Subcutaneous adipose tissue (tissue), 4 donors: Measurements from ENCODE around the gene WDR37. TPM values are rescaled to one million over a fixed set of nuclear protein-coding genes. Genes with fewer than 3 reads are reported as not detected.

Source experiments
- total RNA-seq, 4 donors: library from RNA; depleted of rRNA; stranded (reverse); fragments of >200 nt; gene quantifications; one replicate each; pipeline ENCODE4 v1.1.0, GENCODE V29; 2016
- TF ChIP-seq, protein P1 (sequence below): fragments of 450-650 bp; IDR thresholded peaks from one replicate; pipeline ENCODE4 v1.5.1; 2016; ENCODE audit warnings: low read depth, mild to moderate bottlenecking, control low read depth, antibody characterized with exemption, moderate library complexity

The WDR37 gene
- total RNA-seq, 4 donors from 2014 or later = 11.4 to 16.0 (median 15.0) TPM

GRCh38 chr10:1019362-1019761, 36.8 kb upstream of the WDR37 start:
- TF ChIP-seq, protein P1, sequence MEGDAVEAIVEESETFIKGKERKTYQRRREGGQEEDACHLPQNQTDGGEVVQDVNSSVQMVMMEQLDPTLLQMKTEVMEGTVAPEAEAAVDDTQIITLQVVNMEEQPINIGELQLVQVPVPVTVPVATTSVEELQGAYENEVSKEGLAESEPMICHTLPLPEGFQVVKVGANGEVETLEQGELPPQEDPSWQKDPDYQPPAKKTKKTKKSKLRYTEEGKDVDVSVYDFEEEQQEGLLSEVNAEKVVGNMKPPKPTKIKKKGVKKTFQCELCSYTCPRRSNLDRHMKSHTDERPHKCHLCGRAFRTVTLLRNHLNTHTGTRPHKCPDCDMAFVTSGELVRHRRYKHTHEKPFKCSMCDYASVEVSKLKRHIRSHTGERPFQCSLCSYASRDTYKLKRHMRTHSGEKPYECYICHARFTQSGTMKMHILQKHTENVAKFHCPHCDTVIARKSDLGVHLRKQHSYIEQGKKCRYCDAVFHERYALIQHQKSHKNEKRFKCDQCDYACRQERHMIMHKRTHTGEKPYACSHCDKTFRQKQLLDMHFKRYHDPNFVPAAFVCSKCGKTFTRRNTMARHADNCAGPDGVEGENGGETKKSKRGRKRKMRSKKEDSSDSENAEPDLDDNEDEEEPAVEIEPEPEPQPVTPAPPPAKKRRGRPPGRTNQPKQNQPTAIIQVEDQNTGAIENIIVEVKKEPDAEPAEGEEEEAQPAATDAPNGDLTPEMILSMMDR = no peak

DNA sequence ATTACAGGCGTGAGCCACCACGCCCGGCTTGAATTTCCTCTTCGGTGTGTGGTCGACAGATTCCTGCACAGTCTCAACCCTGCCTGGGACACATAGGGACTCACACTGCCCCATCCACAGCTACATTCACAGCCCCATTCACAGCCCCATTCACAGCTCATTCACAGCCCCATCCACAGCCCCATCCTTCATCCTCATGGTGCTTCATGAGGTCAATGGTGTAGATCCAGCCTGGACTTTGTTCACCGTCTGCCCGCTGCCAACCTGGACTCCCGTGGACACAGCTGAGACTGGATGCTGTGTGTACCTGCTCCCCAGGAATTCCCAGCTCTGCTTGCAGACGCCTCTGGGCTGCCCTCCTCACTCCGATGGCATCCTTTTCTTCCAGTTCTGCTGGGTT, 35.7 kb upstream of the WDR37 start:
- TF ChIP-seq, protein P1 = no peak

DNA sequence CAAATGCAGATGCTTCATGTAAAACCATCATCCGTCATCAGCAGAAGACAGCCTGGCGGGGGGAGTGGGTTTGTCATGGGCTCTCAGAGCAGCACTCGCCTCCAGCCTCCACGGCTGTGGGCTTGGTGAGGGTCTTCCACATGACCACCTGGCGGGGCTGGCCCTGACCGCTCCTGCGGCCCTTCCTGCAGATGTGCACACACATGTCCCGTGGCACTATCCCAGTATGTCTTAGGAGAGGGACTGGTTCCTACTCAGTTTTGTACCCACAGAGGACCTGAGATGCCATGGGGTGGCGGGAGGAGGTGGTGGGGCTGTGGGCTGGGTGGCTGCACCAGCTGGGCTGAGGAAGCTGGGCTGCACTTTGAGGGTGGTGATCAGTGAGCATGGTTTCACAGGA, 35.2 kb upstream of the WDR37 start:
- TF ChIP-seq, protein P1 = no peak

GRCh38 chr10:1022413-1022812, 33.8 kb upstream of the WDR37 start:
- TF ChIP-seq, protein P1 = no peak

DNA sequence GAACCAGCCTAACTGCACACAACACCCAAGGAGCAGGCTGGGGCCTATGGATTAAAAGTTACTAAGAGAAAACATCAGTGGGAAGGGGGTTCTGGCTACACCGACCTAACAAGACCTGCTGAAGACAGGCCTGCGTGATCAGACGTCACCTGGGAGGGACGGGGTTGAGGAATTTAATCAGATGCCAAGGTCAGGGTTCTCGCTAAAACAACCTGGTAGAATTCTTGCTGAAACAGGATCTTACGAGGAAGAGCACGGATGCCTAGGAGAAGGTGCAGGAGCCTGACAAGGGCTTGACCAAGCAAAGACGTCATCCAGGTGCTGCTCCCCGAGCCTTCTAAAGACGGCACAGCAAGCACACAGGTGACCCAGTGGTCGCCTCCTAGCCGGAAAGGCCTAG, 32.1 kb upstream of the WDR37 start:
- TF ChIP-seq, protein P1 = no peak

DNA sequence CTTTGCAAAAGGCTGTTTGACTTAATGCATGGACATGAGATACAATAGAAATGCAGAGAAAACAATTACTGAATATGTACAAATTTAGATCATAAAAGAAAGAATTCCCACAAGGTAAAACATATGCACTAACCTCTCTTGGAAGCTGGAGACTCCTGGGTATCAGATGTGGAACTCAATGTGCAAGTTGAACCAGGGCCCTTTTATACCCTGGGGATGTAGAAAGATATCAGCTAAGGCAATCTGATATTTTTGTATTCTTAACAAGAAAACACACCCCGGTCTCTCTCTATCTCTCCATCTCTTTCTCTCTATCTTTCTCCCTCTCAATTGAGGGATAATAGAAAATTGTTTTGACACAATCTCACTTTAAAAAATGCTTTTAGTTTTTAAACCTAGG, 30.5 kb upstream of the WDR37 start, which contains the start of gene IDI2:
TSS of gene IDI2 (minus strand) at position 177 of the 400 bp plus-strand sequence. CDS start 1,136 bp downstream, outside the sequence.
- TF ChIP-seq, protein P1 = no peak

DNA sequence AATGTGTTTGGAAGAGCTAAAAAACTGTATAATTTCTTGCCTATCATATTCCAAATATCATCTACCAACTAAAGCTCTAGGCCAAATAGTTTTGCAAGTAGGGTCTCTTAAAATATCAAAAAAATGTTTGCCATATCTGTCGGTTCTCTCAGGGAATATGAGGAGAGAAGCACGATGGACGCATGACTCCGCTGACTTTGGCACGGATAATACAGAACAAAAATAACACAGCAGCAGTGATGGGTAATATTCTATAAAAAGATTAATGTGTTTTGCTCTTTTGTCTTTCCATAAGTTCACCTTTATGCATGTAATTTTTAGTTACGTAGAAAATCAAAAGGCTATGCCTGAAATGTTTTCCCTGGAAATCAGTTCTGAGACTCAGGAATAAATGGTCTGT, 29.6 kb upstream of the WDR37 start:
- TF ChIP-seq, protein P1 = no peak
